Measurements from ENCODE around the gene ZC3H12C.

DNA sequence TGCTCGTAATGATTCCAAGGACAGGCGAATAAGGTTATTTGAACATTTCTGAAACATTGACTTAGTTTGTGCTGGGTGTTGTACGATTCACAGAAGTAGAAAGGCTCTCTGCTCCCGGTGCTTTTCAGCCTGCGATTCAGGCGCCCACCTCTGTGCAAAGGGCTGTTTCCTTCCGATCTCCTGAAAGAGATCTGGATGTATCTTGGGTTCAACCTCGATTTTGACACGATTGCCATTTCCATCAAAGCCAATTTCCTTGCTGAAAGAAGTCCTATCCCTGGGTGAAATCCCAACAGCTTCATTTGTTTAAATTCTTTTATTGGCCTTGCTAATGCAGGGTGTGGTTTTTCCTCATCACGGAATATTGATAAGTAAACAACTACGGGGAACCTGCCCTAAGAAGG, 1.1 kb upstream of the ZC3H12C start:
- TF ChIP-seq, protein P1, sequence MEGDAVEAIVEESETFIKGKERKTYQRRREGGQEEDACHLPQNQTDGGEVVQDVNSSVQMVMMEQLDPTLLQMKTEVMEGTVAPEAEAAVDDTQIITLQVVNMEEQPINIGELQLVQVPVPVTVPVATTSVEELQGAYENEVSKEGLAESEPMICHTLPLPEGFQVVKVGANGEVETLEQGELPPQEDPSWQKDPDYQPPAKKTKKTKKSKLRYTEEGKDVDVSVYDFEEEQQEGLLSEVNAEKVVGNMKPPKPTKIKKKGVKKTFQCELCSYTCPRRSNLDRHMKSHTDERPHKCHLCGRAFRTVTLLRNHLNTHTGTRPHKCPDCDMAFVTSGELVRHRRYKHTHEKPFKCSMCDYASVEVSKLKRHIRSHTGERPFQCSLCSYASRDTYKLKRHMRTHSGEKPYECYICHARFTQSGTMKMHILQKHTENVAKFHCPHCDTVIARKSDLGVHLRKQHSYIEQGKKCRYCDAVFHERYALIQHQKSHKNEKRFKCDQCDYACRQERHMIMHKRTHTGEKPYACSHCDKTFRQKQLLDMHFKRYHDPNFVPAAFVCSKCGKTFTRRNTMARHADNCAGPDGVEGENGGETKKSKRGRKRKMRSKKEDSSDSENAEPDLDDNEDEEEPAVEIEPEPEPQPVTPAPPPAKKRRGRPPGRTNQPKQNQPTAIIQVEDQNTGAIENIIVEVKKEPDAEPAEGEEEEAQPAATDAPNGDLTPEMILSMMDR (IDR thresholded peaks at IDR 0.05), result no peak
- no peak for TF ChIP-seq POLR2A (IDR thresholded peaks at IDR 0.05)

Data from Peyer's patch (tissue), 4 donors.